HPDE6-E6E7 (cell line): ENCODE data around the gene POLE2.
"Not testable (repeated sequence)": the region's sequence is repeated elsewhere in the genome, so short reads cannot be mapped to it uniquely, and the experiment has no call there.

Source experiments
- DNase-seq: peaks from one replicate; pipeline ENCODE4 v3.0.0; 2011; ENCODE audit warnings: missing footprints; ENCODE audit errors: extremely low spot score

Gene POLE2

GRCh38 chr14:49619273-49619672 lies 68.7 kb downstream of the POLE2 start:
- not testable (repeated sequence) for DNase-seq

GRCh38 chr14:49617852-49618519 lies 70.0 kb downstream of the POLE2 start:
- DNase-seq: no peak

GRCh38 chr14:49615776-49616175 lies 72.2 kb downstream of the POLE2 start:
- no peak for DNase-seq

- DNase-seq: no peak
Observed at GRCh38 chr14:49614196-49614595, 73.8 kb downstream of the POLE2 start.

- DNase-seq: no peak
Observed at GRCh38 chr14:49612671-49613070, 75.3 kb downstream of the POLE2 start.

GRCh38 chr14:49612251-49612650 lies 75.8 kb downstream of the POLE2 start:
- no peak for DNase-seq

GRCh38 chr14:49607583-49607982 lies 80.4 kb downstream of the POLE2 start:
- no peak for DNase-seq

- peak; percentile 67 for DNase-seq
Observed at GRCh38 chr14:49598485-49599300, 89.3 kb downstream of the POLE2 start, which contains the start of gene LRR1. LRR1 (plus strand) TSS chr14:49598940; CDS start chr14:49599021, 81 bp downstream.

GRCh38 chr14:49598189-49598484 lies 89.9 kb downstream of the POLE2 start:
- DNase-seq: no peak

- DNase-seq: no peak
Observed at GRCh38 chr14:49594347-49595091, 93.5 kb downstream of the POLE2 start.
